IMR-90 (cell line): ENCODE measurements around the gene PAK5. TPM values are rescaled to one million over a fixed set of nuclear protein-coding genes. Genes with fewer than 3 reads are reported as not detected.

Source experiments
- ATAC-seq: fragments of 200-7000 bp; cut with Tn5 transposase; 2 replicates; pipeline ENCODE4 v1.9.1; 2020; ENCODE audit warnings: low read depth, mild to moderate bottlenecking, moderate library complexity
- BruUV-seq: library from RNA; stranded (reverse); fragments of 400-500 nt; replicated peaks from 2 replicates; lab custom pipeline; 2021; lab: Mats Ljungman, UMichigan
- CTCF ChIA-PET: fragments of 300-600 bp; formaldehyde crosslinking; extraction: SDS; loops from one replicate; lab custom pipeline; 2021; ENCODE audit warnings: antibody characterized with exemption; lab: Yijun Ruan, JAX
- POLR2A ChIA-PET: fragments of 300-600 bp; sonication (Branson Sonifier 250); formaldehyde crosslinking; loops from one replicate; lab custom pipeline; 2022; ENCODE audit warnings: antibody characterized with exemption; ENCODE audit not compliant: unreplicated experiment; lab: Charles Lee
- DNase-seq: peaks from one replicate; pipeline ENCODE4 v3.0.0; 2013
- H2AFZ ChIP-seq: replicated peaks from 2 replicates; pipeline ENCODE3; 2013; ENCODE audit warnings: low read length, mild to moderate bottlenecking; ENCODE audit not compliant: poor library complexity
- H2AK5ac ChIP-seq: 2 replicates; pipeline ENCODE4 v1.6.1; 2013; ENCODE audit warnings: low read depth, low read length, inconsistent platforms
- H2AK9ac ChIP-seq: replicated peaks from 2 replicates; pipeline ENCODE3; 2013; ENCODE audit warnings: mild to moderate bottlenecking, low read depth, low read length, moderate library complexity; ENCODE audit not compliant: poor library complexity
- H2BK120ac ChIP-seq: 2 replicates; pipeline ENCODE4 v1.6.1; 2013; ENCODE audit warnings: low read depth, low read length, inconsistent platforms
- H2BK15ac ChIP-seq: 3 replicates; pipeline ENCODE4 v1.6.1; 2013; ENCODE audit warnings: low read depth, low read length, inconsistent platforms
- H2BK20ac ChIP-seq: 2 replicates; pipeline ENCODE4 v1.6.1; 2013; ENCODE audit warnings: low read depth, mild to moderate bottlenecking, inconsistent platforms, low read length, moderate library complexity
- H2BK5ac ChIP-seq: 2 replicates; pipeline ENCODE4 v1.6.1; 2013; ENCODE audit warnings: mild to moderate bottlenecking, low read depth, low read length, inconsistent platforms; ENCODE audit not compliant: poor library complexity, severe bottlenecking
- H3K14ac ChIP-seq: replicated peaks from 2 replicates; pipeline ENCODE4 v1.6.1; 2013; ENCODE audit warnings: low read depth, low read length, inconsistent platforms
- H3K18ac ChIP-seq: 2 replicates; pipeline ENCODE4 v1.6.1; 2013; ENCODE audit warnings: low read depth, low read length, control low read depth
- H3K23ac ChIP-seq: 2 replicates; pipeline ENCODE4 v1.6.1; 2013; ENCODE audit warnings: low read depth, low read length, inconsistent platforms
- H3K27ac ChIP-seq: 2 replicates; pipeline ENCODE4 v1.5.1; 2013; ENCODE audit warnings: mild to moderate bottlenecking, control low read depth, low read length; ENCODE audit not compliant: insufficient read depth
- H3K27me3 ChIP-seq: 2 replicates; pipeline ENCODE4 v1.6.1; 2013; ENCODE audit warnings: low read length; ENCODE audit not compliant: control insufficient read depth, insufficient read depth
- H3K36me3 ChIP-seq: 2 replicates; pipeline ENCODE4 v1.6.1; 2013; ENCODE audit warnings: low read length, mixed read lengths; ENCODE audit not compliant: control insufficient read depth, insufficient read depth
- H3K4ac ChIP-seq: 2 replicates; pipeline ENCODE4 v1.6.1; 2013; ENCODE audit warnings: low read depth, low read length, inconsistent platforms
- H3K4me1 ChIP-seq: 2 replicates; pipeline ENCODE4 v1.6.1; 2013; ENCODE audit warnings: low read length, mixed read lengths; ENCODE audit not compliant: control insufficient read depth, insufficient read depth
- H3K4me2 ChIP-seq: 2 replicates; pipeline ENCODE4 v1.6.1; 2013; ENCODE audit warnings: low read depth, mild to moderate bottlenecking, control low read depth, low read length, moderate library complexity
- H3K4me3 ChIP-seq: 2 replicates; pipeline ENCODE4 v1.5.1; 2013; ENCODE audit warnings: low read depth, mild to moderate bottlenecking, control low read depth, low read length, moderate library complexity; ENCODE audit not compliant: insufficient read depth
- H3K56ac ChIP-seq: 2 replicates; pipeline ENCODE4 v1.6.1; 2013; ENCODE audit warnings: low read length, inconsistent platforms; ENCODE audit not compliant: insufficient read depth; ENCODE audit errors: extremely low read depth
- H3K79me1 ChIP-seq, 2 experiments: 2 replicates each; pipeline ENCODE4 v1.6.1; 2013; ENCODE audit warnings: low read length in 2 of 2, inconsistent platforms in 1 of 2, low read depth in 1 of 2
- H3K9ac ChIP-seq: 2 replicates; pipeline ENCODE4 v1.6.1; 2013; ENCODE audit warnings: low read depth, low read length, control low read depth
- H3K9me1 ChIP-seq: 2 replicates; pipeline ENCODE4 v1.6.1; 2013; ENCODE audit warnings: low read length, inconsistent platforms; ENCODE audit not compliant: insufficient read depth
- H3K9me3 ChIP-seq: 2 replicates; pipeline ENCODE4 v1.6.1; 2013; ENCODE audit warnings: low read length; ENCODE audit not compliant: control insufficient read depth, insufficient read depth
- H4K20me1 ChIP-seq: 2 replicates; pipeline ENCODE4 v1.6.1; 2013; ENCODE audit warnings: low read length, inconsistent platforms; ENCODE audit not compliant: insufficient read depth
- H4K5ac ChIP-seq: 2 replicates; pipeline ENCODE4 v1.6.1; 2013; ENCODE audit warnings: mild to moderate bottlenecking, low read depth, low read length, control low read depth
- H4K8ac ChIP-seq, 2 experiments: 2 replicates each; pipeline ENCODE4 v1.6.1; 2013; ENCODE audit warnings: low read depth in 2 of 2, low read length in 2 of 2, control low read depth in 1 of 2, inconsistent platforms in 1 of 2
- H4K91ac ChIP-seq: 2 replicates; pipeline ENCODE4 v1.6.1; 2013; ENCODE audit warnings: low read depth, low read length, inconsistent platforms; ENCODE audit not compliant: insufficient read depth
- BHLHE40 ChIP-seq: fragments of 150-350 bp; IDR thresholded peaks from 2 replicates; pipeline ENCODE4 v1.6.1; 2016; ENCODE audit warnings: mild to moderate bottlenecking, low read depth, low read length
- CEBPB ChIP-seq: IDR thresholded peaks from 2 replicates; pipeline ENCODE4 v1.6.1; 2012; ENCODE audit warnings: low read depth, low read length, improper control_type of control experiment
- CHD1 ChIP-seq: IDR thresholded peaks from 2 replicates; pipeline ENCODE4 v1.6.1; 2012; ENCODE audit warnings: low read depth, low read length, improper control_type of control experiment
- CTCF ChIP-seq: conservative IDR thresholded peaks from 2 replicates; pipeline ENCODE4 v1.5.1; 2012; ENCODE audit warnings: mild to moderate bottlenecking, low read depth, low read length, improper control_type of control experiment
- ELK1 ChIP-seq: fragments of 150-350 bp; IDR thresholded peaks from 2 replicates; pipeline ENCODE4 v1.6.1; 2016; ENCODE audit warnings: low read depth, mild to moderate bottlenecking, low read length, moderate library complexity, borderline replicate concordance
- FOS ChIP-seq: fragments of 150-350 bp; IDR thresholded peaks from 2 replicates; pipeline ENCODE4 v1.6.1; 2016; ENCODE audit warnings: low read depth, low read length
- MAFK ChIP-seq: IDR thresholded peaks from 2 replicates; pipeline ENCODE4 v1.6.1; 2012; ENCODE audit warnings: low read depth, low read length, improper control_type of control experiment
- MAZ ChIP-seq: IDR thresholded peaks from 2 replicates; pipeline ENCODE4 v1.6.1; 2012; ENCODE audit warnings: low read depth, mild to moderate bottlenecking, low read length, improper control_type of control experiment, moderate library complexity, borderline replicate concordance
- MXI1 ChIP-seq: IDR thresholded peaks from 2 replicates; pipeline ENCODE4 v1.6.1; 2012; ENCODE audit warnings: low read depth, mild to moderate bottlenecking, low read length, moderate library complexity, borderline replicate concordance
- NFE2L2 ChIP-seq: fragments of 150-350 bp; IDR thresholded peaks from 2 replicates; pipeline ENCODE4 v1.6.1; 2016; ENCODE audit warnings: low read depth, mild to moderate bottlenecking, low read length
- POLR2A ChIP-seq: IDR thresholded peaks from 2 replicates; pipeline ENCODE4 v1.6.1; 2012; ENCODE audit warnings: mild to moderate bottlenecking, low read depth, low read length
- RAD21 ChIP-seq: IDR thresholded peaks from 2 replicates; pipeline ENCODE4 v1.6.1; 2012; ENCODE audit warnings: low read length, improper control_type of control experiment
- RCOR1 ChIP-seq: IDR thresholded peaks from 2 replicates; pipeline ENCODE4 v1.6.1; 2012; ENCODE audit warnings: mild to moderate bottlenecking, low read length, improper control_type of control experiment; ENCODE audit not compliant: insufficient replicate concordance
- RFX5 ChIP-seq: IDR thresholded peaks from 2 replicates; pipeline ENCODE4 v1.8.0; 2012; ENCODE audit warnings: low read depth, mild to moderate bottlenecking, low read length, moderate library complexity
- SMC3 ChIP-seq: fragments of 150-350 bp; IDR thresholded peaks from 2 replicates; pipeline ENCODE4 v1.6.1; 2016; ENCODE audit warnings: low read depth, mild to moderate bottlenecking, antibody characterized with exemption, low read length, moderate library complexity
- USF2 ChIP-seq: fragments of 150-350 bp; IDR thresholded peaks from 2 replicates; pipeline ENCODE4 v1.6.1; 2017; ENCODE audit warnings: mild to moderate bottlenecking, antibody characterized with exemption, low read length, low read depth
- WGBS, 2 experiments: methylation state at CpG; one replicate each; pipeline versions ENCODE4 v1.1.5 to v1.1.7; 2013; ENCODE audit warnings: missing lambda C conversion rate in 2 of 2; ENCODE audit not compliant: insufficient read length in 1 of 2; ENCODE audit errors: extremely low coverage in 2 of 2; 5-methylcytosine and 5-hydroxymethylcytosine counted together
- dilution Hi-C: fragments of 300-500 bp; cut with HindIII; formaldehyde crosslinking; loops from one replicate; pipeline ENCODE4 v1.14.3; 2018; ENCODE audit warnings: low sequenced_read_pairs; ENCODE audit not compliant: unreplicated experiment
- in situ Hi-C: fragments of 300-500 bp; cut with MboI; formaldehyde crosslinking; loops from 3 replicates; pipeline ENCODE4 v1.14.3; 2019; ENCODE audit warnings: low sequenced_read_pairs, inconsistent platforms, mixed read lengths
- intact Hi-C: fragments of 100-400 bp; cut with micrococcal nuclease; formaldehyde crosslinking; loops from 2 replicates; pipeline ENCODE4 v1.10.0; 2022
- polyA plus RNA-seq, 3 experiments: library from polyadenylated mRNA; depleted of rRNA; stranded (reverse); fragments of >200 nt; gene quantifications; 2 replicates each; pipeline ENCODE4 v1.2.3, GENCODE V29; 2012; ENCODE audit warnings: low replicate concordance in 1 of 3
- total RNA-seq: library from RNA; depleted of rRNA; stranded (reverse); fragments of >200 nt; gene quantifications from 2 replicates; pipeline ENCODE4 v1.2.3, GENCODE V29; 2012

PAK5 gene
- total and polyA plus RNA-seq, 2 of the 4 experiments (the other 2 are of a cell fraction) = not detected

DNA sequence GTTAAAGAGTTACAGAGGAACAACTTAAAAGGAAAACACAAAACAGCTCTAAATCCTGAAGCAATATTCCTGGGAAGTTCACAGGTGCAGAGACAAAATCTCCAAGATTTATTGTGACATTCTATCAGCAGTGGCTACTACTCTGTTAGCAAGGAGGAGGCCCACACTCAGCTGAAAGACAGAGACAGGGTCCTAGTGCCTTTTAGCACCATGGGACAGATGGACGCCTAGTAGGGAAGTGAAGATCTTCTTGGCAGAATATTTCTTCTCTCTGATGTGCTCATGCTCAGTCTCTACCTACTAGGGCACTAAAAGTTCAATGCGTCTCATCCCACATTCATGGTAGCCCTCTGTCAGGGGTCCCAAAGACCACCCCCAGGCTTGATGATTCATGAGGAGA is 191.1 kb downstream of the PAK5 start:
- Histone ChIP-seq H2BK120ac (no peak overlapping the region), H3K36me3 (no peaks in the 10 kb centered on the region), H4K5ac (no peak overlapping the region), H3K27me3 (no peaks in the 10 kb centered on the region), H3K14ac (no peak overlapping the region), H2AFZ (no peak overlapping the region), H2AK5ac (no peak overlapping the region), H4K8ac (no peak overlapping the region), H4K20me1 (no peaks in the 10 kb centered on the region), H3K4me2 (no peak overlapping the region), H3K18ac (no peak overlapping the region), H3K9me3 (no peaks in the 10 kb centered on the region), H2BK20ac (no peak overlapping the region), H3K56ac (no peak overlapping the region), H3K4ac (no peak overlapping the region), H3K79me1 (no peaks in the 10 kb centered on the region), H3K9me1 (no peaks in the 10 kb centered on the region), H2BK15ac (no peak overlapping the region), H3K9ac (no peak overlapping the region), H3K23ac (no peak overlapping the region), H3K27ac (no peak overlapping the region), H3K4me1 (no peaks in the 10 kb centered on the region), H2AK9ac (no peak overlapping the region), H3K4me3 (no peak overlapping the region), H4K91ac (no peak overlapping the region), H2BK5ac (no peak overlapping the region)
- BruUV-seq = no TSS peak
- dilution Hi-C loops (no loop called here), in situ Hi-C loops (no loop called here), intact Hi-C loops (no loop called here)
- TF ChIP-seq USF2 = no peak
- no peak for TF ChIP-seq CTCF
- no peak for TF ChIP-seq RAD21
- no peak for TF ChIP-seq MXI1
- TF ChIP-seq MAZ = no peak
- TF ChIP-seq FOS = no peak
- no peak for TF ChIP-seq BHLHE40
- no peak for TF ChIP-seq ELK1
- TF ChIP-seq RCOR1 = no peak
- TF ChIP-seq POLR2A = no peak
- TF ChIP-seq MAFK = no peak
- no peak for TF ChIP-seq RFX5
- no peak for TF ChIP-seq CHD1
- TF ChIP-seq NFE2L2 = no peak
- TF ChIP-seq SMC3 = no peak
- TF ChIP-seq CEBPB = no peak
- ATAC-seq = no peak
- CTCF ChIA-PET = interaction anchor here (1.0 kb wide), 1 partner anchor 24 kb away, joined by 3 read pairs; no protein-coding TSS in a partner anchor
- DNase-seq = no peak
- POLR2A ChIA-PET = no interaction called here
- WGBS, 2 experiments = no CpG with 5 or more reads among the region's 2 CpGs
